HG02798 (cell line): ENCODE results near the gene RNPEPL1.

Source experiments
- ATAC-seq: cut with Tn5 transposase; IDR thresholded peaks from one replicate; pipeline ENCODE4 v1.9.1; 2021; ENCODE audit warnings: mild to moderate bottlenecking; ENCODE audit not compliant: unreplicated experiment, poor library complexity

RNPEPL1 gene

DNA sequence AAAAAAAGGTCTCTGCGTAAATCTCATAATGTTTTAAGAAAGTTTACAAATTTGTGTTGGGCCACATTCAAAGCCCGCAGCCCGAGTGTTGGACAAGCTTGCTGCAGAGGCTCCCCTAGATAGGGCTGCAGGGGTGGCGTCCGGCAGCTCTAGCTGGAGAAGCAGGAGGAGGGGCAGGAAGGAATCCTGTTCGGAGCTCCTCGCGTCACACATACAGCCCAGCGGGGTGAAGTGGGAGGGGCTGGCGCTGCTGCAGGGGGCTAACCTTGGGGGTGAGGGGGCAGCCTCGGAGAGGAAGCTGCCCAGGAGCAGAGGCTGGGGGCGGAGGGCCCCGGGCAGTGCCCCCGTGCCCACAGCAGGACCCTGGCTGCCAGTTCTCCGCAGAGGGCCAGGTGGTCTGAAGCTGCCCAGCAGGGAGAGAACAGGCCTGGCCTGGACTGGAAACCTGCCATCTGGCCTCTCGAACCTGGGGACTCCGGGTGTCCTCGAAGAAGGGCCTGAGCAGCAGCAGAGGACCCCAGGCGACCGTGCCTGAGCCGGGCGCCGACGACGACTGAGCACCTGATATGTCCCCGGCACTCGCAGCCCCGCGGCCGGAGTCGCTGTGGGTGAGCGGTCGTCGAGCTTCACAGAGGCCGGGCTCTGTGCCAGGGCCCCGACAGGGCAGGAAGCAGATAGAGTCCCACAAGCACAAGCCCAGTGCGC lies 54.4 kb downstream of the RNPEPL1 start:
- no peak for ATAC-seq

DNA sequence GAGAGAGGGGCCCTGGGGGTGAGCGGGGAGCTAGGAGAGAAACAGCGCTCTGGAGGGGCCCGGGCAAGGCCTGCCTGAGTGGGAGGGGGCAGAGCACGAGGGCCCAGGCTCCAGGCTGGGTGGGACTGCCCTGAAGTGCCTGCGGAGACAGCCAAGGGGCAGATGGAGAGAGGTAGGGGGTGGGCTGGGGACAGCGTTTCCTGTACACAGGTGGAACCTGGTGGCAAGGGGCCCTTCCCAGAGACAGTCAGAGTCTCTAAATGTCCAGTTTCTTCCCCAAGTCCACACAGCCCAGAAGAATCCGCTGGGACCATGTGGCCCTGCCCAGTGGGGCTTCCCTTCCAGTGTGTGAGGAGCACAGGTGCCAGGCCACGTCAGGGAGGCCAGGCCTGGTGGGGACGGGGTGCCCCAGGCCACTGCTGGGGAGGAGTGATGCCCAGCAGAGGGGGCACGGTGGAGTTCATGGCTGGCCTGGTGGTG lies 55.3 kb downstream of the RNPEPL1 start:
- ATAC-seq = no peak

DNA sequence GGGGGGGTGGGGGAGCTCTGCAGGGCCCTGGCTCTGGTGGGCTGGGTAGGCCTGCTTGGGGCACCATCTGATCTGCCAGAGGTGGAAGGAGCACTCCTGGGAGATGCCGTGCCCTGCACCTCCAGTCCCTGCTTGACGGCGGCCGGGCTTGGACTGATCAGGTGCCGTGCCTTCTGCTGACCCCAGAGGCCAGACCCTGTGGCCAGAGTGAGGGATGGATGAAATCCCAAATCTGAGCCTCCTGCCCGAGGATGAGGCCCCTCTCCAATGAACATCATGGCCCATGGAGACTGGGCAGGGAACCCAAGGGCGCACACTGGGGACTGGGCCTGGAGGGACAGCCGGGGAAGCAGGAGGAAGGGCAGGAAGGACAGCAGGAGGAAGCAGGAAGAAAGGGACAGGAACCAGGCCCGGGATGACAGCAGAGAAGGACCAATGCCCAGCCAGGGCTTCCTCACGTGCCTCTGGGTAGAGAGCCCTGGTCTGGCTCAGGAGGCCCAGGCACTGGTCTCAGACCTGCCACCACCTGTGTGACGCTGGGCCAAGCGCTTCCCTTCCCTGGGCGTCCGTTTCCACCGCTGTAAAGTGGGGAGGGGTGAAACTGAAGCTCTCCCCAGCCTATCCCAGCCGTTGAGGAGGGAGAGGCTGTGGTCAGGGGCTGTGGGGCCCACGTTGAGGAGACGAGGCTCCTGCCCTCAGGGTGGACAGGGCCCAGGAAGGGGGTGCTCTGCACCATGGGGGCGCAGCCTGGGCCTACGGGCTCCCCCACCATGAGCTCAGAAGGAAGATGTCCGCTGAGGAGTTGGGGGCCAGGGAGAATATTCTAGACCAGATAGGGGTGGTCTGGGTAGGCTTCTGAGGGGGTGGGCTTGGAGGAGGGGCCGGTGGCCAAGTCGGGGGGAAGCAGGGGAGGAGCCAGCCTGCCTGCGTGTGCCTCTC lies 56.0 kb downstream of the RNPEPL1 start:
- ATAC-seq = no peak

DNA sequence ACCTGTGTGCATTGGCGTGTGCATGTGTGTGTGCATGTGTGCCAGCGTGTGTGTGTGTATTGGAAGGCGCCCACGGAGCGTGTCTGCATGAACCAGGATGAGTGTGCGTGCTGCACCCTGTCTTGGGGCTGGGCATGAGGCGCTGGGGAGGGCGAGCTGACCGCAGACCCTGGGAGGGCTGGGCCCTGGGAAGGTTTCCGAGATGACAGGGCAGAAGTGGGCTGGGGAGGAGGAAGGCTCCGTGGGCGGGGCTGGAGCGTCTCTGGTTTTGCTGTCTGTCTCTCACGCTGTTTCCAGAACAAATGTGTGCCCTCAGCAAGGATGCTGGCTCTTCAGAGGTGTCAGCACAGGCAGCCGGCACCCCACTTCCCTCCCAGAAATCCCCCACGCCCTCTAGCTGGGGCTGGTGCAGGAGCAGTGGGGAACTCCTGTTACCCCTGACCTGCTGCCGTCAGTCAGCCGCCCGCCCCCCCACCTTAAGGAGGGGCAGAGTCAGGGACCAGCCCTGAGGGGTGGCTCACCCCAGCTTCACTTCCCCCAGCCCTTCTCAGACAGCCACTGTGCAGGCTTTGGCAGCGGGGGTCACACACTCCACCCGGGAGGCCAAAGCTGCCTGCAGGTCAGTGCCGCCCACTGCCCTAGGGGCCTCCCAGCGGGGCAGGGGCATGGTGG lies 56.8 kb downstream of the RNPEPL1 start, which contains the start of gene GPR35:
Gene GPR35 (plus strand): TSS at position 531 of the 672 bp plus-strand sequence. CDS start 4,473 bp downstream, outside the sequence.
- no peak for ATAC-seq

DNA sequence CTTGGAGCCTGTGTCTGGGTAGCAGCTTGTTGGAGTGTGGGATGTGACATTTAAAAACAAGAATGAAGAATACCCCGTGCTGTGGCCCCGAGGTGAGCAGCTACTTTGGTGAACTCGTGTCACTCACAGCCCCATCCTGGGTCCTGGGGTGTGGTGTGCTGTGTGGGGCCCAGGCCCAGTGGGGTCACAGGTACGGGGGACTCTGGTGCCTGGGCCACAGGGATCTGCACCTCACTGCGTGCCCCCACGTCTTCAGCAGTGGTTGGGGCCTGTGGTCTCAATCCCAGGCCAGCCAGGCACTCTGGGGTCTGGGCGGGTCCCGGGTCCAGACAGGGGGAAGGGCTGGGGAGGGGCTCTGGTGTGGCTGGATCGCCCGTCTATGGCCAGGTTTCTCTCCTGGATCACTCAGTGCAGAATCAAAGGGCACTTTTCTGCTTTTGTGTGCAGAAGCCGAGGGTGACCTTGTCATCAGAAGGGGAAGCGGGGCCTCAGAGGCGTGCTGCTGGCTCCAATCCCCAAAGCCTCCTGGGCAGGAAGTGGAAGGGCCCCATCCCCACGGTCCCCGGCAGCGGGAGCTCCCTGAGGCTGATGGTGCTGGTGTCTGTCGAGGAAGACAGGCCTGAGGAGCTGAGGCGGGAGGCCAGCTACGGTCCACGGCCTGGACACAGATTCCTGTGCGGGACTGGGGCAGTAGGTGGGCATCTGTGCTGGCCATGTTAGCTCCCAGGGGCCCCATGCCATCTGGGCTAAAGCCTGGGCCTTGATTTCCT lies 58.4 kb downstream of the RNPEPL1 start:
- no peak for ATAC-seq

DNA sequence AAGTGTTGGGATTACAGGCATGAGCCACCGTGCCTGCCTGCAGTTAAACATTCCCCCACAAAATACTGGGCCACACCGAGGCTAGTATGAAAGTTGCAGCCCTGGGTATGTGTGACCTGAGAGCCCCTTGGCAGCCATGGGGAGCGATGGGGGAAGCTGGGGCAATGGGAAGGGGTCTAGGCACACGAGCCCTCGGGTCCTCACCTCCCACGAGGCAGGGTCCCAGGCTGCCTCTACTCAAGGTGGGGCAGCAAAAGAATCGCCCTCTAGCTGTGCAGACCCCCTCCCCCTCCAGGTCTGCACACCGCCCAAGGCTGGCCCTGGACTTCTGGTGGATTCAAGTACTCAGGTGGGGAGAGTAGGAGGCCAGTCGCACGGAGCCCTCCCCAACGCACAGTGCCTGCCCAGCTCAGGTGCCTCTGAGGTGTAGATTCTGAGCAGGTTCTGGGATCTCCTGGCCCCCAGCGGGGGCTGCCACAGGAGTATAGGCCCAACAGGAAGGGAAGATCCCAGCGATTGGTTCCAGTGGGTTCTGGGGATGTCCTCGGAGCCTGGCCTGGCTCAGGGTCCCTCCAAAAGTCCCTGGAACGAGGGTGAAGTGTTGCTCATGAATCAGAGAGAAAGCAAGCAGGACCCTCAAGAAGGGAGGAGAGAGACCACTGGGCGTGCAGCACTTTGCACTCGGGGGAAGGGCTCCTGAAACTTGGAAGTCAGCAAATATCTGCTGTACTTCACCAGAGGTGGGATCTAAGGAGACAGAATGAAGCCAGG lies 59.6 kb downstream of the RNPEPL1 start:
- no peak for ATAC-seq

DNA sequence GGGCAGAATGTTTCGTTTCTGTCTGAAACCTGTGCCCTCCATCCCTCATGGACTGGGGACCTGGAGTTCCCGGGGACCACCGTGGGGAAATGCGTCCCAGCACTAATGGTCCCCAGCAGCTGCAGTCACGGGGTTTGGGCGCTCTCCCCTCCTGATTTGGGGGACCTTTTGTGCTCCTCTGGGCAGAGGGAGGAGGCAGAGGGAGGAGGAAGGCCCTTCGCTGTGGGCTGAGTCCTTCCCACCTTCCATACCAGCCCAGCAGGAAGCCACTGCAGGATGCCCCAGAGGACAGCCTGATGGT lies 60.2 kb downstream of the RNPEPL1 start:
- no peak for ATAC-seq

DNA sequence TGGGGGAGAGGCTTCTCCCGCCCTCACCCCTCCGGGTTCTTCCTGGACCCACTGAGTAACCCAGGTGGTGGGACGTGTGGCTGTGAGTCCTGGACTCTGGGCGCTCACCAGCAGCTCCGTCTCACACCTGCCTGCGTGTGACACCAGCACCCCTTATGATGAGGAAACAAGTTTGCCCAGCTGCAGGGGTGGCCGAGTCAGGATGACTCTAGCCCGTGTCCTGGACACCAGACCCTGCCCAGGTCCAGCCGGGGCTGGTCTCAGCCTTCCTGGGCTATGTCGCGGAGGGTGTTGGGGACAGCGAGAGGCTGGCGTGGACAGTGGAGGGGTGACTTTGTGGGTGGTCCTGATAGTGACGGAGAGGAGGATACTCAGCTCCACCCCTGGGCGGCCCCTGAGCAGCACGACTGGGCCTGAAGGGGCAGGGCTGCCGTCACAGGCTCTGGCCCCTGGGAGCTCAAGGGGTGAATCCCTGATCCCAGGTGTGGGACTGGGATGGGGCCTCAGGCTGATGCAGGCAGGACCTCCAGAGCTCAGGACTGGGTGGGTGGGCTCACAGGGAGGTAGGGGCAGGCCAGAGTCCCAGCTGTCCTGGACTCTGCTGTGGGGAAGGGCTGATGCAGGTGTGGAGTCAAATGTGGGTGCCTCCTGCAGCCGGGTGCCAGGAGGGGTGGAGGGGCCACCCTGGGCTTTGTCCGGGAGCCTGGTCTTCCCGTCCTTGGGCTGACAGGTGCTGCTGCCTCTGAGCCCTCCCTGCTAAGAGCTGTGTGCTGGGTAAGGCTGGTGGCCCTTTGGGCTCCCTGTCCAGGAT lies 60.7 kb downstream of the RNPEPL1 start:
- no peak for ATAC-seq

DNA sequence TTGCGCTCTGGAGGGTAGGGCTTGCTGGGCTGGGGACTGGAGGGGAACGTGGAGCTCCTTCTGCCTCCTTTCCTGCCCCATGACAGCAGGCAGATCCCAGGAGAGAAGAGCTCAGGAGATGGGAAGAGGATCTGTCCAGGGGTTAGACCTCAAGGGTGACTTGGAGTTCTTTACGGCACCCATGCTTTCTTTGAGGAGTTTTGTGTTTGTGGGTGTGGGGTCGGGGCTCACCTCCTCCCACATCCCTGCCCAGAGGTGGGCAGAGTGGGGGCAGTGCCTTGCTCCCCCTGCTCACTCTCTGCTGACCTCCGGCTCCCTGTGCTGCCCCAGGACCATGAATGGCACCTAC lies 61.3 kb downstream of the RNPEPL1 start:
- ATAC-seq = no peak

DNA sequence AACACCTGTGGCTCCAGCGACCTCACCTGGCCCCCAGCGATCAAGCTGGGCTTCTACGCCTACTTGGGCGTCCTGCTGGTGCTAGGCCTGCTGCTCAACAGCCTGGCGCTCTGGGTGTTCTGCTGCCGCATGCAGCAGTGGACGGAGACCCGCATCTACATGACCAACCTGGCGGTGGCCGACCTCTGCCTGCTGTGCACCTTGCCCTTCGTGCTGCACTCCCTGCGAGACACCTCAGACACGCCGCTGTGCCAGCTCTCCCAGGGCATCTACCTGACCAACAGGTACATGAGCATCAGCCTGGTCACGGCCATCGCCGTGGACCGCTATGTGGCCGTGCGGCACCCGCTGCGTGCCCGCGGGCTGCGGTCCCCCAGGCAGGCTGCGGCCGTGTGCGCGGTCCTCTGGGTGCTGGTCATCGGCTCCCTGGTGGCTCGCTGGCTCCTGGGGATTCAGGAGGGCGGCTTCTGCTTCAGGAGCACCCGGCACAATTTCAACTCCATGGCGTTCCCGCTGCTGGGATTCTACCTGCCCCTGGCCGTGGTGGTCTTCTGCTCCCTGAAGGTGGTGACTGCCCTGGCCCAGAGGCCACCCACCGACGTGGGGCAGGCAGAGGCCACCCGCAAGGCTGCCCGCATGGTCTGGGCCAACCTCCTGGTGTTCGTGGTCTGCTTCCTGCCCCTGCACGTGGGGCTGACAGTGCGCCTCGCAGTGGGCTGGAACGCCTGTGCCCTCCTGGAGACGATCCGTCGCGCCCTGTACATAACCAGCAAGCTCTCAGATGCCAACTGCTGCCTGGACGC lies 61.9 kb downstream of the RNPEPL1 start:
- ATAC-seq = no peak
